ENCODE results near the gene HAUS1.
"Not testable (repeated sequence)": the region's sequence is repeated elsewhere in the genome, so short reads cannot be mapped to it uniquely, and the experiment has no call there.

HAUS1 gene

DNA sequence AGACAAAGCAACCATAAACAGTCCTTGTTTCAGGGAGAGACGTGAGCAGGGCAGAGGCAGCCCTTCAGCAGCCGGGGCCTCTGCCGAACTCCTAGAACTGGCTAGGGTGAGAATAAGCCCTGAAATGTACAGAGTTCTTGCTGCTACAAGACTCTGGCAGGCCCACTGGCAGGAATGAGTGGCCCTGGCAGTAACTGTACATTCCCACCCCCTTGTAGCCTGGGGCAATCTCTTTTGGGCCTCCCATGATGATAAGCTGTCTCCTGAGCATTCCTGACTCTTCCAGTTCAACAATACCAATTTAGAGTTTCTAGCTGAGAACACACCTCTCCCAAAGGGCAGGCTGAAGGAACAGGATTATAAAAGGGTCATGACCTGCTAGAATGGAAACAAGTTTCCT, 54.3 kb downstream of the HAUS1 start:
- no peak for DNase-seq

DNA sequence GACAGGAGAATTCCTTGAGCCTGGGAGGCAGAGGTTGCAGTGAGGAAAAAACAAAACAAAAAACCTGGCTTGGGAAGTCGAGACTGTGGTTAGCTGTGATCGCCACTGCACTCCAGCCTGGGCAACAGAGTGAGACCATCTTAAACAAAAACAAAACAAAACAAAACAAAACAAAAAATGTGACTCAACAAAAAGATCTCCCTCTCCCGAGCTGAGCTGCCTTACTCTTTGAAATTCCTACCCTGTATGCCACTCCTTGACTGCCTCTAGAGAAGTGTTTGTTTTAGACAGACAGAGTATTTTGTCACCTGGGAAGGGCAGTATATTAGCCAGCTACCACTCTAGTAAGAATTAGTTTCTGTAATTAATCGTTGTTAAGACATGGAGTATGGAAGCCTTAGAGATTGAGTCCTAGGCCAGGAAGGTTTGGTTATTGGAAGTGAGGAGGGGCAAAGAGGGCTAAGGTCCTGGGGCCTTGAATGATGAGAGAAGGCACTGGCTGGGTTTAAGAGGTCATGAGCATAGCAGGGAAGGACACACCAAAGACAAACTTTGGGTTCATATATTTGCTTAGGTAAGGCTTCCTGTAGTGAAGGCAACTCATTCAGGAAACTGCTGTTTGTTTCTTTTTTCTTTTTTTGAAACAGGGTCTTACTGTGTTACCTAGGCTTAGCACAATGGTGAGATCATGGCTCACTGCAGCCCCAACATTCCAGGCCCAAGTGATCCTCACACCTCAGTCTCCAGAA, 56.0 kb downstream of the HAUS1 start:
- DNase-seq: no peak

DNA sequence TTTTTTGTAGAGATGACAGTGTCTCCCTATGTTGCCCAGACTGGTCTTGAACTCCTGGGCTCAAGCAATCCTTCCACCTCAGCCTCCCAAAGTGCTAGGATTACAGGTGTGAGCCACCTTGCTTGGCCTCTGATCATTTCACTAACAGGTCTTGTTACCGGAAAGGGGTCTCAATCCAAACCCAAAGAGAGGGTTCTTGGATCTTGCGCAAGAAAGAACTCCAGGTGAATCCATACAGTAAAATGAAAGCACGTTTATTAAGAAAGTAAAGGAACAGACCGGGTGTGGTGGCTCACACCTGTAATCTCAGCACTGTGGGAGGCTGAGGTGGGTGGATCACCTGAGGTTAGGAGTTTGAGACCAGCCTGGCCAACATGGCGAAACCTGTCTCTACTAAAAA, 56.7 kb downstream of the HAUS1 start:
- DNase-seq: not testable (repeated sequence)

DNA sequence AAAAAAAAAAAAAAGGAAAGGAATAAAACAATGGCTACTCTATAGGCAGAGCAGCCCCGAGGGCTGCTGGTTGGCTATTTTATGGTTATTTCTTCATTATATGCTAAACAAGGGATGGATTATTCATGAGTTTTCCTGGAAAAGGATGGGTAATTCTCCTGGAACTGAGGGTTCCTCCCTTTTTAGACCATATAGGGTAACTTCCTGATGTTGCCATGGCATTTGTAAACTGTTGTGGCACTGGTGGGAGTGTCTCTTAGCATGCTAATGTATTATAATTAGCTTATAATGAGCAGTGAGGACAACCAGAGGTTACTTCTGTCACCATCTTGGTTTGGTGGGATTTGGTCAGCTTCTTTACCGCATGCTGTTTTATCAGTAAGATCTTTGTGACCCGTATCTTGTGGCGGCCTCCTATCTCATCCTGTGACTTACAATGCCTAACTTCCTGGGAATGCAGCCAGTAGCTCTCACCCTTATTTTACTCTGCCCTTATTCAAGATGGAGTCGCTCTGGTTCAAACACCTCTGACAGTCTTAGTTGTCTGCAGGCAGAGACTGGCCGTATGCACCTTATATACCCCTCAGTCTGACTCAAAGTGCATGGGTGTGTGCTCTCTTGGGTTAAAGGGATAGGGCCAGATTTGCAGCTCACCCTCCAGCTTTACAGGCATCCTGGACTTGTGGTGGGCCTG, 57.7 kb downstream of the HAUS1 start:
- DNase-seq: no peak

DNA sequence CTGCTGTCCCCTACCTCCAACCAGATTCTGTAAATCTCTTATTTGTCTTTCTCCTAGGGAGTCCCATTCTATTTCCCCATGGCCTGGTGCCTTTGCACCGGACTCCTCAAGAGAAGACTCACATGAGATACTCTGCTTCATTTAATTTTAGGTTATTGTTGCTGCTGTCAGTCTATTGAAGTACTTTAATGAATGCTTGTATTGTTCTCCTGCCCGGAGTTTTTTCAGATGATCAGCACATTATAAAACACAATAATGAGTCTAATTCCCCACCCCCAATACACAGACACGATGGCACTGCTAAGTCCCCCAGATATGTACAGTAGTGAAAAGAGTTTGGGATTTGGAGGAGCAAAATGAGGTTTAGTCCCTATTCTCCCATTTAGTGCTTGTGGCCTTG, 58.9 kb downstream of the HAUS1 start:
- no peak for DNase-seq

DNA sequence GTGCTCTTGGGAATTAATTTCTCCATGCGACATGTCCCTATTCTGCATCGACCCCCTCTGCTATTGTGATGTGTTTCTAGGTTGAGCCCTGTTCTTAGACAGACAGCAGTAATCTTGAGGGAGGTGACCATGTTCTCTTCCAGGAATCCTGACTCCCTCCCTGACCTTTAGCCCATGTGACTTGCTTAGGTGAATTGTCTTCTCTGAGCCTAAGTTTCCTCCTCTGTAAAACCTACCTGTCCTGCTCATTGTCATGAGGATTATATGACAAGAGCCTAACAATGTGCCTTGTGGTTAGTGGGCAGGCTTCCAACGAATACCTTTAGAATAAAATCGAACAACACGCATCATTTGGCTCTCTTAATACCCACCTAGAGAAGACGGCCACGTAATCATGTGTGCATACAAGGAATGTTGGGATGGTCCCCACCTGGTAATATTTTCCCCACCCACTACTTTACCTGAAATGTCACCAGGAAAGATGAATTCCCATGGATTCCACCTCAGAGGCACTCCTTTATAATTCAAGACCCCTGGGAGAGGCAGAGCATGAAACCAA, 59.8 kb downstream of the HAUS1 start:
- no peak for DNase-seq

DNA sequence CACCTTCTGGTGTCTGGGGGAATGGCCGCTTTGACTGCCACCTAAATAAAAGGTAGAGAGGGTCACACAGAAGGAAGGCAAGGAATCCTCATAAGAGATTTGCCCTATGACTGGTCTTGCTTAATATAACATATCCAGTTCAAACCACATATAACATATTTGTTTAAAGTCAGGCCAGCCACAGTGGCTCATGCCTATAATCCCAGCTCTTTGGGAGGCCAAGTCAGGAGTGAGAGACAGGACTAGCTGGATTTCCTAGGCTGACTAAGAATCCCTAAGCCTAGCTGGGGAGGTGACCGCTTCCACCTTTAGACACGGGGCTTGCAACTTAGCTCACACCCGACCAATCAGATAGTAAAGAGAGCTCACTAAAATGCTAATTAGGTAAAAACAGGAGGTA, 60.3 kb downstream of the HAUS1 start:
- DNase-seq: not testable (repeated sequence)

DNA sequence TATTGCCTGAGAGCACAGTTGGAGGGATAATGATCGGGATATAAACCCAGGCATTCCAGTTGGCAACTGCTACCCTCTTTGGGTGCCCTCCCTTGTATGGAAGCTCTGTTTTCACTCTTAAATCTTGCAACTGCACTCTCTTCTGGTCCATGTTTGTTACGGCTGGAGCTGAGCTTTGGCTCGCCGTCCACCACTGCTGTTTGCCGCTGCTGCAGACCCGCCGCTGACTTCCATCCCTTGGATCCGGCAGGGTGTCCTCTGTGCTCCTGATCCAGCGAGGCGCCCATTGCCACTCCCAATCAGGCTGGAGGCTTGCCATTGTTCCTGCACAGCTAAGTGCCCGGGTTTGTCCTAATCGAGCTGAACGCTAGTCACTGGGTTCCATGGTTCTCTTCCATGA, 60.7 kb downstream of the HAUS1 start:
- DNase-seq: no peak

DNA sequence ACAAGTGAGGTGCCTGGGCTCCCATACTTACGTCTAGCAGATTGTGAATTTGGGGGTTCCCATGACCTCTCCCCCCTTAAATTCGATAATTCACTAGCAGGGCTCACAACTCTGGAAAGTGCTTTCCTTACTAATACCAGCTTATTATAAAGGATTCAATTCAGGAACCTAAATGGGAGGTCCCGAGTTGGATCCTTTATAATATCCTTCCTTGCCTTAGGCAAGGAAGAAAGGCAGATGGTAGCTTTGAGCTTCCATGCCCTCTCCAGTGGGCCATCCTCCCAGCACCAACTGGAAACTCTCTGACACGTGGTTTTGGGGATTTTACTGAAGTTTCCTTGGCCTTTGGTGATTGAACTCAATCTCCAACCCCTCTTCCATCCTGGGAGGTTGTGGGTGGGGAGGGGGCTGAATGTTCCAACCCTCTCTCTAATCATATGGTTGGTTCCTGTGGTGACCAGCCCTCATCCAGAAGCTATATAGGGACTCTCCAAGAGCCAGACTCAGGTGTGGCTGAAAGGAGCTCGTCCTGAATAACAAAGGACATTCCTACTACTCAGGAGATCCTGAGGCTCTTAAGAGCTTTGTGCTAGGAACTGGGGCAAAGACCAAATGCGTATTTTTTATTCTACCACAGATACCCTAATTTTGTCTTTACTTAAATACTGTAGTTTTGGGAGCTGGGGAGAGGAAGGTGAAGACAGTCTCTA, 62.2 kb downstream of the HAUS1 start:
- no peak for DNase-seq

DNA sequence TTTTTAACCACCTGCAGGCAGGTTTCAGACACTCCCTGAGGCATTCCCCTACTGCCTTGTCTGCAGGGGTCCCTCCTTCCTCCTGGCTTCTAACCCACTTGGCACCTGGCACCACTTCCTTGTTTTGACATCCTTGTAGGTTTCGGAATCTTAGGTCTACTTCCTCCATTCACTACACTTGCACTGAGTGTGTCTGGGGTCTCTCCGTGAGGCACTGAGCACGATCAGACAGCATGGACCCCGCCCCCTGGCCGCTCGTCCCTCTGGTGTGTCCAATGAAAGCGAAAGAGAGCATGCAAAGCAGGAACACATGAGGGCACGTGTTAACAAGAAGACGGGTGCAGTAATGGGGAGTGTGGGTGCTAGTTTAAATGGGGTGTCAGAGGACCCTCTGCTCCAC, 63.8 kb downstream of the HAUS1 start:
- DNase-seq: peak; percentile 44

DNA sequence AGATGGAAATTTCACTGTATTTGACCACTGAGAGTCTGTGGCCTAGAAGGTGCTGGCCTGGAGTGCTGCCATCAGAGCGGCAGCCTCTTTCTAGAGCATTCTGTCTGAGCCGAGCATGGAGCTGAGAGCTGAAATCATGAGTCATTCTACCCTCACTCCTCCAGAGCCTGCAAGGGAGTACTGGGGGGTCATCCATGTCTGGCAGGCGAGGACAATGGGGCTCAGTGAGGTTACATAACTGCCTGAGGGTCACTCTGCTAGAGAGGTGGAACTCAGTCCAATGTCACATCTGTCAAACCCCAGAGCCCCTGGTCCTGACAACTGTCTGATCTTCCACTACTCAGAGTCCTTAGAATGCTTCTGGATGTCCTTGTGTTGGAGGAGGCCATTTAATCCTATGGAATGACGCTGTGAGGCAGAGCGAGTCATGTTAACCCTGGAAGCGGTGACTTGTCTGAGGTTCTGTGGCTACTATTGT, 65.3 kb downstream of the HAUS1 start:
- DNase-seq: no peak

DNA sequence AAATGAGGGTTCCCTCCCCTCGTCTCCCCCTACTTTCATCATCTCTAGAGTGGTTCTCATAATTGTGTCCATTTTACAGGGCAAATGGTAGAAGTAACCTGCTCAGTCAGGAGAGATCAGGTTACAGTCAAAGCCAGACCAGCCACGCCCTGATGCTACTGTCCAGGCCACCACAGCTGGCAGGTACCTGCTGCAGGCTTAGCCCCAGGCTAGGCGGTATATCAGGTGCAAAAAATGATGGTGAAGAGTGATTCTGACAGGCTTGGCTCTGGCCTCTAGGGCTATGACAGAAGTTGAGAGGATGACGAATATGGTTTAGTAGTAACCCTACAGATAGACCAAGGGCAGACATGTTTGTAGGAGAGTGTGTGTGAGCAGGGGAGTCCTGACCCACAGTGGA, 67.1 kb downstream of the HAUS1 start:
- DNase-seq: no peak

DNA sequence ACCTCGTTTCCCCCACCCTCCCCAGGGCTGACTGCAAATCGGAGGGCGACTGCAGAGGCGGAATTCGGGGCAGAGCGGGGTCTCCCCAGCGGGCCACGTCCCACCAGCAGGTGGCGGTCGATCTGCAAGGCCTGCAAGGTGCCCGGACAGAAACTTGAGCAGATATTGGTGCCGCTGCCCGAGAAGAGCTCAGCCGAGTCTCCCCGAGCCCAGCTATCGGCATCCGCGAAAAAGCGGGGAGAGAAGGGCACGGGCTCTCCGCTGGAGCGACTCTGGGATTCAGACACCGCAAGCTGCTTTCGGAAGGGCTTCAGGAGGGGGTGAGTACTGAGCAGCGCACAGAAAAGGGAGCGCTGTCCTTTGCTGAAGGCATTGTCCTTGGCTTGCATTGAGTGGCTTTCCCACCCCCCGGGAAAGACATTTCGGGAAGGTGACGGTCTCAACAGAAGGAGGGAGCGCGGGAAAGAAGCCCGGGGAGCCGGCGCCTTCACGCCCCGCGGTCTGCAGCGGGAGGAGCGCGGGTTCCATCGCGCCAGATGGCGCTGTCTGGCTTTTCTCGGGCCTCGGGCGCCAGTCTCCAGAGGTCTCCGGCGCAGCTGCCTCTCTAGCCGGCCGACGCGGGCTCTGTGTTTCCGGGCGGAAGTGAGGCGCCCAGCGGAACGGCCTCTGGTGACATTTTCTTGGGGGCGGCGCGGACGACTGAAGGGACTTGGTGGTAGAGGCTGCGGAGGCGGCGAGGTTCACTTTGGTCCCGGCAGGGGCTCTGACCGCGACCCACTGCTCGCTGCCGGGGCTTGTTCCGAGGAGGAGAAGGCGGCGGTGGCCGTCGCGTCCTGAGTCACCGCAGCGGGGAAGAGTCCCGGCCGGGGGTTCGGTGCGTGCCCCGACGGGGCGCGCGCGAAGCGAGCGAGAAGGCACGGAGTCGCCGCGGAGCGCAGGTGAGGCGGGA, 69.5 kb downstream of the HAUS1 start:
- peak; percentile 96 for DNase-seq

DNA sequence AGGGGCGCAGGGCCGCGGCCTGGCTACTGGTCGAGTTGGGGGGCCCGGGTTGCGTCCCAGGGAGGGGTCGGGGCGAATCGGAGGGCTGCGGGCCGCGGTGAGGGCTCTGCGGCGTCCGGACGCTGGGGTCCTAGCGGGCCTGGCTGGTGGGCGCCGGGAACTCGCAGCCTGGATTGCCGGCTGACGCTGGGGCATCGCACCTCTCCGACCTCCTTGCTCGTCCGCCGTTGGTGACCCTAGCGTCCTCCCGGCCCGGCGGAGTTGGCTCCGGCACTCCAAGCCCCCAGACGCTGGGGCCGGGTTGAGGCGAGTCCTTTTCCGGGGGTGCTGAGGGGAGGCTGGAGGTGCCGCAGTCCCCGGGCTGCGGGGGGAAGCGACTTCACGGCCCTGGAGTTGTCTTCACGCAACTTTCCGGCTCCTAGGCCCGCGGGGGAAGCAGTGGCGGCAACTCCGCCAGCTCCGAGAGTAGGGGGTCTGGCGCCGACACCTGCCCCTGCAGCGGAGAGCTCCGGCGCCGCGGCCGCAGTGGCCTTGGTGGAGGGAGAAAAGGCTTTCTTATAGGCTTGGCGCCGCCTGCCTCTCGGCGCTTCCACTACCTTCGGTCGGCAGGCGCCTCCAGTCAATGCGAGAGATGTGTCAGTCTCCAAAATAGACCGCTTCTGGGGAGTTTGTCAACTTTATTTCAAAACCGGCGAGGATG, 70.3 kb downstream of the HAUS1 start:
- DNase-seq: peak; percentile 70

DNA sequence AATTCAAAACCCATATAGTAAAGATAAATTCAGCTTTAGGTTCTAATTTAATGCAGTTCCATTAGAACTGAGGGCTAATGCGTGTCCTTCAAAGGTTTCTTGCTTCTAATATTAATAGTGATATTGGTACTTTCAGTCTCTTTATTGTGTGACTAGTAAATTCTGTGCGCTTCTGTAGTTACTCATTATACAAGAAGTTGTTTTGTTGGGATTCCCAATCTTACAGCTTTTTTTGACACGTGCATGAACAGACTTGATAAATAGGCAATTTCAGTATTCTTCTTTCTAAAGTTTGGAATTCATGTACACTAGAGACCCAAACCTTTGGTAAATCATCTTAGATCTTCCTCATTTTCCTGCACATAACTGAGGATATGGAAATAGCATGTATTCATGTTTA, 71.8 kb downstream of the HAUS1 start:
- DNase-seq: no peak

Measured in stimulated activated CD4-positive, alpha-beta T cell treated with anti-CD3 and anti-CD28 coated beads, Interleukin-15, amount 100 ng/mL, for 24 hours (primary cell).